Islet precursor cell (in vitro differentiated cells): ENCODE data around the gene CEBPG.

Source experiments
- DNase-seq: peaks from one replicate; pipeline ENCODE4 v3.0.0-alpha.2; 2018

The CEBPG gene

GRCh38 chr19:33408116-33408515, 34.6 kb downstream of the CEBPG start:
- DNase-seq = no peak

GRCh38 chr19:33408538-33409434, 35.3 kb downstream of the CEBPG start:
- DNase-seq = no peak

GRCh38 chr19:33409906-33410685, 36.6 kb downstream of the CEBPG start:
- DNase-seq = no peak

- DNase-seq = peak; percentile 72
These were observed 37.4 kb downstream of the CEBPG start for GRCh38 chr19:33410915-33411401.

GRCh38 chr19:33411621-33412180, 38.2 kb downstream of the CEBPG start:
- no peak for DNase-seq

GRCh38 chr19:33412601-33413425, 39.3 kb downstream of the CEBPG start:
- DNase-seq = no peak

GRCh38 chr19:33413426-33413725, 39.9 kb downstream of the CEBPG start:
- DNase-seq = no peak

GRCh38 chr19:33413868-33414666, 40.6 kb downstream of the CEBPG start:
- no peak for DNase-seq

- DNase-seq = no peak
These were observed 41.4 kb downstream of the CEBPG start for GRCh38 chr19:33414667-33415605.

- peak; percentile 93 for DNase-seq
These were observed 43.1 kb downstream of the CEBPG start for GRCh38 chr19:33416307-33417215.

- DNase-seq = no peak
These were observed 44.2 kb downstream of the CEBPG start for GRCh38 chr19:33417751-33418150.

GRCh38 chr19:33418461-33418860, 45.0 kb downstream of the CEBPG start:
- no peak for DNase-seq

GRCh38 chr19:33418871-33419787, 45.6 kb downstream of the CEBPG start:
- DNase-seq = no peak

GRCh38 chr19:33419788-33420130, 46.2 kb downstream of the CEBPG start:
- DNase-seq = no peak

GRCh38 chr19:33420821-33421220, 47.3 kb downstream of the CEBPG start:
- no peak for DNase-seq

- DNase-seq = no peak
These were observed 47.9 kb downstream of the CEBPG start for GRCh38 chr19:33421368-33421767.

- DNase-seq = no peak
These were observed 49.1 kb downstream of the CEBPG start for GRCh38 chr19:33422369-33423180.

- no peak for DNase-seq
These were observed 50.7 kb downstream of the CEBPG start for GRCh38 chr19:33424181-33424580.
